Ovary (tissue), 3 donors: ENCODE measurements around the gene DEGS2.

Experiments
- POLR2A ChIP-seq: fragments of 450-650 bp; IDR thresholded peaks from one replicate; pipeline ENCODE4 v1.6.1; 2017; ENCODE audit warnings: antibody characterized with exemption, mild to moderate bottlenecking, moderate library complexity
- TF ChIP-seq, protein P1 (sequence below), 3 donors: fragments of 450-650 bp in 2 of 3; fragments of 200-600 bp in 1 of 3; IDR thresholded peaks; one replicate each; pipeline versions ENCODE4 v1.5.1 to v1.8.0; 2016 to 2022; ENCODE audit warnings: antibody characterized with exemption in 3 of 3, mild to moderate bottlenecking in 1 of 3
- donor health status: DM: no; HTN: no; CAD: no.

DNA sequence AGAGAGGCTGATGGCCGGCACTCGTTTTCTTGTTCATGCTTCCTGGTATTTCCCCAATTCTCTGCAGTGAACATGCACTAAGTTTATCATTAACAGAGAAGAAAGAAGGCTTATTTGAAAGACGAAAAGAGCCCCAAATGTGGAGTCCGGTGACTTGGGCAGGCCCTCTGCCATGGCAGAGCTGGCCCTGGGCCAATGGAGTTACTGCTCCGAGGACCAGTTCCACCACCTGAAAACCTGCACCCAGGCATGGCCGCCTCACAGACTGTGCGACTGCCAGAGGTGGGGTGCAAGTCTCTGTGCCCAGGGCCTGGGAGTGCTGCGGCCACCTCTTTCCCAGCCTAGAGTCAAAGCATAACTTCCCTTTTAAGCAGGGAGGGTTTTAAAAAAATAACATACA is 24.9 kb downstream of the DEGS2 start:
- no peak for TF ChIP-seq POLR2A
- TF ChIP-seq, protein P1, sequence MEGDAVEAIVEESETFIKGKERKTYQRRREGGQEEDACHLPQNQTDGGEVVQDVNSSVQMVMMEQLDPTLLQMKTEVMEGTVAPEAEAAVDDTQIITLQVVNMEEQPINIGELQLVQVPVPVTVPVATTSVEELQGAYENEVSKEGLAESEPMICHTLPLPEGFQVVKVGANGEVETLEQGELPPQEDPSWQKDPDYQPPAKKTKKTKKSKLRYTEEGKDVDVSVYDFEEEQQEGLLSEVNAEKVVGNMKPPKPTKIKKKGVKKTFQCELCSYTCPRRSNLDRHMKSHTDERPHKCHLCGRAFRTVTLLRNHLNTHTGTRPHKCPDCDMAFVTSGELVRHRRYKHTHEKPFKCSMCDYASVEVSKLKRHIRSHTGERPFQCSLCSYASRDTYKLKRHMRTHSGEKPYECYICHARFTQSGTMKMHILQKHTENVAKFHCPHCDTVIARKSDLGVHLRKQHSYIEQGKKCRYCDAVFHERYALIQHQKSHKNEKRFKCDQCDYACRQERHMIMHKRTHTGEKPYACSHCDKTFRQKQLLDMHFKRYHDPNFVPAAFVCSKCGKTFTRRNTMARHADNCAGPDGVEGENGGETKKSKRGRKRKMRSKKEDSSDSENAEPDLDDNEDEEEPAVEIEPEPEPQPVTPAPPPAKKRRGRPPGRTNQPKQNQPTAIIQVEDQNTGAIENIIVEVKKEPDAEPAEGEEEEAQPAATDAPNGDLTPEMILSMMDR (IDR thresholded peaks at IDR 0.05), result no peak
